Heart left ventricle (tissue), 16 donors: ENCODE measurements around the gene COA5. TPM values are rescaled to one million over a fixed set of nuclear protein-coding genes. Genes with fewer than 3 reads are reported as not detected.

ENCODE experiments used
- ATAC-seq, 4 donors: fragments of 200-7000 bp; cut with Tn5 transposase; one replicate each; pipeline ENCODE4 v1.9.1; 2020 to 2022; ENCODE audit warnings: moderate library complexity in 4 of 4, mild to moderate bottlenecking in 3 of 4, moderate number of reproducible peaks in 1 of 4
- DNase-seq, 5 donors: peaks; one replicate each; pipeline ENCODE4 v3.0.0-alpha.2; 2020
- H3K27ac ChIP-seq, 12 donors: fragments of 200-600 bp; sonication (generic) in 4 of 12; one replicate each; pipeline versions ENCODE4 v1.5.0 to v1.8.0; 2016 to 2022; ENCODE audit warnings: mild to moderate bottlenecking in 2 of 12
- H3K27me3 ChIP-seq, 9 donors: fragments of 200-600 bp; sonication (generic) in 2 of 9; one replicate each; pipeline versions ENCODE4 v1.5.1 to v1.8.0; 2016 to 2022; ENCODE audit warnings: mild to moderate bottlenecking in 3 of 9
- H3K36me3 ChIP-seq, 9 donors: fragments of 200-600 bp; sonication (generic) in 2 of 9; one replicate each; pipeline versions ENCODE4 v1.5.0 to v1.8.0; 2018 to 2022; ENCODE audit warnings: mild to moderate bottlenecking in 2 of 9
- H3K4me1 ChIP-seq, 12 donors: fragments of 200-600 bp; sonication (generic) in 4 of 12; one replicate each; pipeline versions ENCODE4 v1.5.0 to v1.8.0; 2016 to 2022; ENCODE audit warnings: mild to moderate bottlenecking in 3 of 12
- H3K4me3 ChIP-seq, 12 donors: fragments of 200-600 bp; sonication (generic) in 4 of 12; one replicate each; pipeline versions ENCODE4 v1.5.0 to v1.8.0; 2017 to 2022; ENCODE audit warnings: mild to moderate bottlenecking in 9 of 12, moderate library complexity in 4 of 12
- H3K9me3 ChIP-seq, 12 donors: fragments of 200-600 bp; sonication (generic) in 4 of 12; one replicate each; pipeline versions ENCODE4 v1.5.0 to v1.8.0; 2016 to 2022; ENCODE audit warnings: mild to moderate bottlenecking in 1 of 12
- CTCF ChIP-seq, 12 donors: fragments of 200-600 bp; sonication (generic) in 4 of 12; IDR thresholded peaks; one replicate each; pipeline versions ENCODE4 v1.5.0 to v1.8.0; 2018 to 2022; ENCODE audit warnings: antibody characterized with exemption in 12 of 12, mild to moderate bottlenecking in 5 of 12
- POLR2A ChIP-seq, 2 donors: fragments of 450-650 bp; IDR thresholded peaks; one replicate each; pipeline ENCODE4 v1.6.1; 2017; ENCODE audit warnings: antibody characterized with exemption in 2 of 2, mild to moderate bottlenecking in 2 of 2, moderate library complexity in 2 of 2
- WGBS, 4 donors: extraction: QIAGEN DNeasy Blood & Tissue Kit in 2 of 4; methylation state at CpG; one replicate each; pipeline versions ENCODE4 v1.1.5 to v1.1.7; 2013 to 2018; 5-methylcytosine and 5-hydroxymethylcytosine counted together
- intact Hi-C, 10 donors: fragments of 100-400 bp; cut with DNase I; formaldehyde crosslinking; loops; one replicate each; pipeline versions ENCODE4 v1.11.1 to v1.14.2; 2022
- polyA plus RNA-seq, 2 donors: library from polyadenylated mRNA; stranded (reverse); fragments of 200-250 nt; gene quantifications; one replicate each; pipeline ENCODE4 v1.2.3, GENCODE V29; 2013
- total RNA-seq, 9 donors: library from RNA; depleted of rRNA in 2 of 9; stranded (reverse); fragments of >200 nt in 2 of 9; fragmentation: NEBNext Ultra II Directional in 3 of 9; extraction: Animal tissue kit (Norgen Biotek cat#: 25700) in 3 of 9; gene quantifications; one replicate each; pipeline versions ENCODE4 v1.1.0 to v1.2.4, GENCODE V29; 2016 to 2023
- donor health status: ischemic (EF 13 %, LVEDD 7.1; RV severe dilation, severe dysfunction).
- donor health status: healthy with polysubstance abuse.
- donor health status: DM: no; HTN: yes; CAD: no.
- donor health status: DM: no; HTN: no; CAD: no.
- donor health status: ischemic (EF 25% LVEDD 6.9; RV normal size, moderate dysfunction).
- donor health status: ischemic (EF 25% LVEDD 5.7; RV mildly dilated, moderate dysfunction).
- donor health status: healthy.
- donor health status: DM: yes; HTN: yes; CAD: no.
- donor health status: ischemic (EF 35%, LVEDD 5.7; RV mildly dilated, moderate dysfunction).
- donor health status: nonischemic (EF 11% LVEDD 7.7; RV severe dilation, severe dysfunction).
- donor health status: DM: yes; HTN: yes; CAD: no.
- donor health status: PGD.
- donor health status: ischemic (EF 29% LVEDD 5.4; RV normal size, mild dysfunction).
- donor health status: nonischemic (EF 23%, LVEDD 6.1; RV moderate dilation, normal function).

Gene COA5
- total and polyA plus RNA-seq, 11 donors, result 19.6 to 39.5 (median 27.7) TPM

- Histone ChIP-seq H3K9me3 (no peaks in the 10 kb centered on the region), H3K36me3 (peaks cover 0 to 95% (median 91%) of the 10 kb centered on the region in 9 donors), H3K4me1 (peaks cover 3 to 28% (median 23%) of the 10 kb centered on the region in 12 donors), H3K27me3 (no peaks in the 10 kb centered on the region), H3K4me3 (no peak overlapping the region), H3K27ac (no peak overlapping the region)
- 90 to 94% (median 92%) methylated on average over 9 of the region's 9 CpGs for WGBS, 4 donors
- DNase-seq (no peak), ATAC-seq (peak in 1 of 4 donors; percentile 30)
- intact Hi-C loops, result no loop called here
- TF ChIP-seq POLR2A (IDR thresholded peaks at IDR 0.05), result no peak
- no peak for TF ChIP-seq CTCF (IDR thresholded peaks at IDR 0.05)
Measured at GRCh38 chr2:98614024-98614739, 5.9 kb upstream of the COA5 start.

DNA sequence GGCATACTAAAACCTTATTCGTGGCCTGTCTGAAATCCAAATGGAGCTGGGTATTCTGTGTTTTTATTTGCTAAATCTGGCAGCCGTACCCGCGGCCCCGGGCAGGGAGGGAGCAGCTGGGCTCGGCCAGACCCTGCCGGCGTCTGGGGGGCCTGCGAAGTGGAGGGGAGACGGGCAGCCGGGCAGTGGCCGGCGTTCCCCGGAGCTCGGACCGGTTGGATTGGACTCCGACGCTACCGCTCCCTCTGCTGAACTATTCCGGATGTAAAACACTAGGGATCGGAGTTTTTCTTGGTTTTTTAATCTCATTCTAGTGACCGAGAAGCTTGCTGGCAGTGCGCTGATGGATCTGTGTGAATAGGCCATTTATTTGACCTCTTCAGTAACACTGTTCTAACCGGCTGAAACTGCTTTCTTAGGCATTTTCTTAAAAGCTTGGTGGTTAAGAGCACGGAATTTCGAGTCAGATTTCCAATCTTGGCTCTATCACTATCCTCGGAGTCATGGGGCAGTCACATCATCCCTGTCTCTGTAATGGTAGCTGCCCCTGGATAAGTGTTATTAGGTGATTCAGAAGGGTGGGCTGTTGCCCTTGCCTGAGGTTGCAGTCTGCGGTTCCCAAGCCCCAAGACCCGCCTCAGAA, 771 bp upstream of the COA5 start:
- H3K4me1 ChIP-seq, result peaks cover 12 to 64% (median 49%) of the 10 kb centered on the region in 12 donors
- H3K27ac ChIP-seq, result peak overlapping the region; percentile 89 to 100 (median 96)
- WGBS, 4 donors, result 2% methylated on average over 28 to 29 of the region's 29 CpGs
- ATAC-seq (peak; percentile 13 to 50 (median 30)), DNase-seq (peak in 2 of 5 donors; percentile 25 to 65)
- peak overlapping the region; percentile 63 to 99 (median 87) for H3K4me3 ChIP-seq
- intact Hi-C loops, result loop anchor here in 5 of 10 donors (2.0 to 10.0 kb wide), 4 partner anchors 42 to 197 kb away; partner anchors contain the start of gene INPP4A (in 2 of the 5)
- H3K36me3 ChIP-seq, result peaks cover 0 to 54% (median 42%) of the 10 kb centered on the region in 9 donors
- no peaks in the 10 kb centered on the region for H3K27me3 ChIP-seq
- TF ChIP-seq CTCF (IDR thresholded peaks at IDR 0.05) (no peak), POLR2A (IDR thresholded peaks at IDR 0.05) (no peak)
- no peaks in the 10 kb centered on the region for H3K9me3 ChIP-seq

DNA sequence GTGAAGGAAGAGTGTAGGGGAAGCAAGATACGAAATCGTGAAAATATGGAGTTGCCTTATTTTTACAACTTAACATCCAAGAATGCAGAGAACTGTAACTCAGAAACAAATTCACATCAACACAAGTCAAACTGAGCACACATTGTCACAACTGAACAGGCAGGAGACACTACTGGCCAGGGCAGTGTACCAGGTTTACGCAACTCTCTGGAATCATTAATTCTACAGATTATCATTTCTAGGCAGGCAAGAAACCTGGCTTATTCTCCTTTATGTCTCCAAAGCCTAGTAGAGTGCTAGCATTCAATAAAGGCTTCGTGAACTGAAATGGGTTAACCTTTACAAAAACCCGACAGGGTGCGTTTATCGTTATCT, 584 bp downstream of the COA5 start:
- TF ChIP-seq CTCF (IDR thresholded peaks at IDR 0.05) (no peak), POLR2A (IDR thresholded peaks at IDR 0.05) (no peak)
- DNase-seq, result no peak
- Histone ChIP-seq H3K4me1 (peaks cover 12 to 66% (median 49%) of the 10 kb centered on the region in 12 donors), H3K9me3 (no peaks in the 10 kb centered on the region), H3K4me3 (peak overlapping the region; percentile 63 to 99 (median 87)), H3K27me3 (no peaks in the 10 kb centered on the region), H3K27ac (peak overlapping the region; percentile 89 to 100 (median 96)), H3K36me3 (peaks cover 0 to 54% (median 40%) of the 10 kb centered on the region in 9 donors)
- intact Hi-C loops, result loop anchor here in 5 of 10 donors (2.0 to 10.0 kb wide), 4 partner anchors 40 to 195 kb away; partner anchors contain the start of gene INPP4A (in 2 of the 5)
- 7 to 8% (median 7%) methylated on average over 7 of the region's 7 CpGs for WGBS, 4 donors
- peak in 2 of 4 donors; percentile 5 to 7 for ATAC-seq

- H3K27me3 ChIP-seq, result no peaks in the 10 kb centered on the region
- WGBS, 4 donors, result 58 to 64% (median 60%) methylated on average over 6 of the region's 6 CpGs
- H3K4me1 ChIP-seq, result peaks cover 12 to 65% (median 49%) of the 10 kb centered on the region in 12 donors
- H3K4me3 ChIP-seq, result peak overlapping the region in 10 of 12 donors; percentile 72 to 99 (median 87)
- ATAC-seq (no peak), DNase-seq (no peak)
- H3K9me3 ChIP-seq, result no peaks in the 10 kb centered on the region
- intact Hi-C loops, result loop anchor here in 5 of 10 donors (5.0 to 10.0 kb wide), 3 partner anchors 40 to 195 kb away; partner anchors contain the start of gene INPP4A (in 2 of the 5)
- TF ChIP-seq CTCF (IDR thresholded peaks at IDR 0.05) (no peak), POLR2A (IDR thresholded peaks at IDR 0.05) (no peak)
- H3K27ac ChIP-seq, result peak overlapping the region in 3 of 12 donors; percentile 89 to 99 (median 98)
- H3K36me3 ChIP-seq, result peaks cover 0 to 53% (median 40%) of the 10 kb centered on the region in 9 donors
Measured at GRCh38 chr2:98607104-98607503, 1.2 kb downstream of the COA5 start.
